HCT116 (cell line): ENCODE measurements around the gene P2RX7.

Source experiments
- CTCF ChIP-seq, 3 experiments: fragments of 200-600 bp in 1 of 3; sonication (generic) in 1 of 3; IDR thresholded peaks in 2 of 3; conservative IDR thresholded peaks in 1 of 3; 2 replicates each; pipeline ENCODE4 v1.5.1; 2012 to 2017; ENCODE audit warnings: low read depth in 2 of 3, low read length in 2 of 3, antibody characterized with exemption in 1 of 3, borderline replicate concordance in 1 of 3, control low read depth in 1 of 3, mild to moderate bottlenecking in 1 of 3, mixed read lengths in 1 of 3, mixed run types in 1 of 3, moderate library complexity in 1 of 3; ENCODE audit not compliant: insufficient read depth in 1 of 3
- MAX ChIP-seq: IDR thresholded peaks from 2 replicates; pipeline ENCODE4 v1.6.1; 2012
- POLR2A ChIP-seq: IDR thresholded peaks from 2 replicates; pipeline ENCODE4 v1.7.0; 2011; ENCODE audit warnings: borderline replicate concordance; ENCODE audit not compliant: insufficient read depth, insufficient read length; ENCODE audit errors: extremely low read depth
- POLR2AphosphoS5 ChIP-seq: IDR thresholded peaks from 2 replicates; pipeline ENCODE4 v1.6.1; 2011; ENCODE audit warnings: mild to moderate bottlenecking, low read depth, low read length, moderate library complexity
- SRF ChIP-seq: IDR thresholded peaks from 2 replicates; pipeline ENCODE4 v1.6.1; 2012; ENCODE audit warnings: low read depth
- ZFX ChIP-seq: fragments of 450-650 bp; IDR thresholded peaks from 2 replicates; pipeline ENCODE4 v1.6.1; 2017

GRCh38 chr12:121237415-121237814 lies 104.7 kb downstream of the P2RX7 start:
- TF ChIP-seq CTCF (IDR thresholded peaks at IDR 0.05 in 2 of 3, conservative IDR thresholded peaks at IDR 0.05 in 1 of 3; ENCODE audit: borderline replicate concordance in 1 of 3, insufficient read depth in 1 of 3, low read depth in 2 of 3, low read length in 2 of 3), result no peak
- TF ChIP-seq POLR2A, result no peak
- TF ChIP-seq POLR2AphosphoS5, result no peak
- TF ChIP-seq ZFX, result no peak
- no peak for TF ChIP-seq MAX
- TF ChIP-seq SRF, result no peak
